SK-N-SH (cell line): Measurements from ENCODE around the gene MCM5. TPM values are rescaled to one million over a fixed set of nuclear protein-coding genes. Genes with fewer than 3 reads are reported as not detected.

ENCODE experiments used
- CTCF ChIA-PET: fragments of 300-600, 350-600 bp; formaldehyde crosslinking; extraction: SDS; loops from one replicate; lab custom pipeline; 2021; lab: Yijun Ruan, JAX
- POLR2A ChIA-PET: fragments of 350-600 bp; sonication (Branson Sonifier 250); formaldehyde crosslinking; extraction: SDS; loops from one replicate; lab custom pipeline; 2020; ENCODE audit warnings: antibody characterized with exemption, inconsistent platforms; lab: Yijun Ruan, JAX
- DNase-seq: peaks from one replicate; pipeline ENCODE4 v3.0.0; 2012
- H2AFZ ChIP-seq: fragments of 200-600 bp; sonication (generic); 2 replicates; pipeline ENCODE4 v1.8.1; 2016; ENCODE audit warnings: antibody characterized with exemption, mild to moderate bottlenecking, low read depth
- H3F3A ChIP-seq: fragments of 200-600 bp; sonication (generic); replicated peaks from 2 replicates; pipeline ENCODE3; 2016; ENCODE audit warnings: antibody characterized with exemption, mild to moderate bottlenecking; ENCODE audit not compliant: insufficient read depth
- H3K27ac ChIP-seq, 2 experiments: fragments of 200-500 bp in 1 of 2; fragments of 200-600 bp in 1 of 2; sonication (Bioruptor generic) in 1 of 2; sonication (generic), shearing (Covaris generic) in 1 of 2; 2 replicates each; pipeline versions ENCODE4 v1.5.1 to v1.6.1; 2014 to 2016; ENCODE audit warnings: low read depth in 2 of 2, inconsistent platforms in 1 of 2, low read length in 1 of 2, mild to moderate bottlenecking in 1 of 2, mixed read lengths in 1 of 2
- H3K27me3 ChIP-seq: fragments of 200-600 bp; sonication (generic), shearing (Covaris generic); 2 replicates; pipeline ENCODE4 v1.6.1; 2016; ENCODE audit warnings: mixed run types; ENCODE audit not compliant: insufficient read depth
- H3K36me3 ChIP-seq, 2 experiments: fragments of 200-500 bp in 1 of 2; fragments of 200-600 bp in 1 of 2; sonication (Bioruptor generic) in 1 of 2; sonication (generic) in 1 of 2; replicated peaks in 1 of 2; 2 replicates each; pipeline versions ENCODE3 to v1.5.1; 2014 to 2016; ENCODE audit warnings: low read length in 1 of 2, mild to moderate bottlenecking in 1 of 2; ENCODE audit not compliant: insufficient read depth in 2 of 2, control insufficient read depth in 1 of 2
- H3K4me1 ChIP-seq, 2 experiments: fragments of 200-500 bp in 1 of 2; fragments of 200-600 bp in 1 of 2; sonication (Bioruptor generic) in 1 of 2; sonication (generic), shearing (Covaris generic) in 1 of 2; 2 replicates each; pipeline versions ENCODE4 v1.5.1 to v1.6.1; 2014 to 2016; ENCODE audit warnings: low read depth in 1 of 2, low read length in 1 of 2, mixed run types in 1 of 2; ENCODE audit not compliant: insufficient read depth in 2 of 2, control insufficient read depth in 1 of 2
- H3K4me2 ChIP-seq: fragments of 200-600 bp; sonication (generic), shearing (Covaris generic); 2 replicates; pipeline ENCODE4 v1.6.1; 2017; ENCODE audit warnings: mixed run types
- H3K4me3 ChIP-seq, 2 experiments: fragments of 200-500 bp in 1 of 2; fragments of 200-600 bp in 1 of 2; sonication (Bioruptor generic) in 1 of 2; sonication (generic), shearing (Covaris generic) in 1 of 2; 2 replicates each; pipeline versions ENCODE4 v1.5.1 to v1.8.1; 2014 to 2016; ENCODE audit warnings: low read depth in 2 of 2, inconsistent platforms in 1 of 2, low read length in 1 of 2, mild to moderate bottlenecking in 1 of 2, mixed read lengths in 1 of 2, moderate library complexity in 1 of 2
- H3K79me2 ChIP-seq: fragments of 200-600 bp; sonication (generic); 2 replicates; pipeline ENCODE4 v1.8.1; 2017; ENCODE audit warnings: mild to moderate bottlenecking; ENCODE audit not compliant: insufficient read depth
- H3K9ac ChIP-seq: fragments of 200-600 bp; sonication (generic); 2 replicates; pipeline ENCODE4 v1.6.1; 2017; ENCODE audit warnings: mixed run types
- H3K9me2 ChIP-seq: fragments of 200-600 bp; sonication (generic); 2 replicates; pipeline ENCODE4 v1.6.1; 2017; ENCODE audit warnings: mixed run types
- H3K9me3 ChIP-seq: fragments of 200-600 bp; sonication (generic); 2 replicates; pipeline ENCODE4 v1.6.1; 2017; ENCODE audit warnings: mixed run types, mild to moderate bottlenecking, moderate library complexity
- H4K20me1 ChIP-seq: fragments of 200-600 bp; sonication (generic); 2 replicates; pipeline ENCODE4 v1.6.1; 2017; ENCODE audit warnings: mild to moderate bottlenecking, mixed run types; ENCODE audit not compliant: insufficient read depth
- CHD2 ChIP-seq: fragments of 150-350 bp; IDR thresholded peaks from 2 replicates; pipeline ENCODE4 v1.6.1; 2018; ENCODE audit warnings: low read length; ENCODE audit not compliant: partially characterized antibody
- EP300 ChIP-seq, 2 experiments: IDR thresholded peaks; 2 replicates each; pipeline versions ENCODE4 v1.4.0 to v1.6.1; 2012; ENCODE audit warnings: borderline replicate concordance in 1 of 2, low read depth in 1 of 2, low read length in 1 of 2
- EZH2phosphoT487 ChIP-seq: fragments of 200-600 bp; sonication (generic); IDR thresholded peaks from 2 replicates; pipeline ENCODE4 v1.6.1; 2017; ENCODE audit warnings: low read depth, mixed run types, mild to moderate bottlenecking, antibody characterized with exemption, moderate library complexity, borderline replicate concordance
- FOSL2 ChIP-seq: IDR thresholded peaks from 2 replicates; pipeline ENCODE4 v1.4.0; 2012; ENCODE audit warnings: low read depth, mild to moderate bottlenecking, moderate library complexity, borderline replicate concordance
- GATA2 ChIP-seq: sonication (generic); formaldehyde crosslinking; IDR thresholded peaks from 2 replicates; pipeline ENCODE4 v1.5.0; 2020; ENCODE audit warnings: mild to moderate bottlenecking, missing genetic modification reagents
- MEF2A ChIP-seq: IDR thresholded peaks from 2 replicates; pipeline ENCODE4 v1.4.0; 2012; ENCODE audit warnings: low read depth, borderline replicate concordance
- NFIC ChIP-seq: IDR thresholded peaks from 2 replicates; pipeline ENCODE4 v1.4.0; 2012; ENCODE audit warnings: borderline replicate concordance
- NRF1 ChIP-seq: IDR thresholded peaks from 2 replicates; pipeline ENCODE4 v1.6.1; 2012; ENCODE audit warnings: low read depth, mild to moderate bottlenecking, low read length
- RAD21 ChIP-seq: IDR thresholded peaks from 2 replicates; pipeline ENCODE4 v1.6.1; 2012; ENCODE audit warnings: mild to moderate bottlenecking, low read length
- RFX5 ChIP-seq: IDR thresholded peaks from 2 replicates; pipeline ENCODE4 v1.6.1; 2012; ENCODE audit warnings: mild to moderate bottlenecking, improper control_type of control experiment, low read length
- TCF12 ChIP-seq: IDR thresholded peaks from 2 replicates; pipeline ENCODE4 v1.4.0; 2012
- WGBS: methylation state at CpG from one replicate; pipeline ENCODE4 v1.1.6; 2017; ENCODE audit warnings: low lambda C conversion rate; 5-methylcytosine and 5-hydroxymethylcytosine counted together
- polyA plus RNA-seq, 3 experiments: library from polyadenylated mRNA; depleted of rRNA; stranded (reverse); fragments of >200 nt; gene quantifications; 2 replicates each; pipeline ENCODE4 v1.2.3, GENCODE V29; 2012
- TF ChIP-seq, protein P1 (sequence below): IDR thresholded peaks from 2 replicates; pipeline ENCODE4 v1.6.1; 2012; ENCODE audit warnings: mild to moderate bottlenecking, low read depth, low read length, moderate library complexity
- TF ChIP-seq, protein P2 (sequence below): fragments of 150-350 bp; IDR thresholded peaks from 2 replicates; pipeline ENCODE4 v1.6.1; 2016; ENCODE audit warnings: mild to moderate bottlenecking, low read depth, low read length
- TF ChIP-seq, protein P3 (sequence below): IDR thresholded peaks from 2 replicates; pipeline ENCODE4; 2012
- TF ChIP-seq, protein P4 (sequence below): IDR thresholded peaks from 2 replicates; pipeline ENCODE4 v1.4.0; 2012; ENCODE audit warnings: low read depth

Gene MCM5
- polyA plus RNA-seq, 1 of the 3 experiments (the other 2 are of a cell fraction): 42.9 TPM

DNA sequence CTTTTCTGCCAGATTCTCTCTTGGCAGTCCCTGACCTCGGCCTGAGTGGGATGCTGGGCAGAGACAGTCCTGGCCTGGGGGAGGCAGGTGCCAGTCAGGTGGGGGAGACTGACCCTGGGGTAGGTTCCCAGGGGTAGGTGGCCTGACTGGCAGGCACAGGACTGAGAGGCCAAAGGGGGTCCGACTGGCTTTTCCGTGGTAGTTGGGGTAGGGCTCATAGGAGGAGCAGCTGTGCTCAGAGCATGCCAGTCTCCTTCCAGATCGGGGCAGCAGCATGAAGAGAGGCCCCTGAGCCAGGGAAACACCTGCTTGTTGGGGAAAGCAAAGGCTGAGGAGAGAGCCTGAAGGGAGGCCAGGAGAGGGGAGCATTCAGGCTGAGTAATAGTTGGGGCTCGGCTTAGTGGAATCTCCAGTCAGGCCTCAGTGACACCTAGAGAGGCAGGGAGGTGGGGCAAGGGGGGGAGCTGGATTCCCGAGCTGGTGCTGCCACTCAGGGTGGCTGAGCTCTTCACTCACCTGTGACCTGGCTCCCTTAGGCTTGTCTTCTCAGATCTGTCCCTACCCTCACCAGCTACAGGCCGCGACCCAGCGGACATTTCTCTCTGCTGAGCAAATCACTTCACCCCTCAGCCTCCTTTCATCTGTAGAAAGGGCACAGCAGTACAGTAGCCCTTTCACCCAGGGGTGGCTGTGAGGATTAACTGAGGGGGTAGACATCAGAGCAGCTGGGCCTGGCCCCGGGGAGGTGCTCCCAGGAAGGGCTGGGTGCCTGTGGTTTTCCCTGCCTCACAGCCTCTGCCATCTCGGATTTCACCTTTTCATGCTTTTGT lies 26.2 kb downstream of the MCM5 start:
- Histone ChIP-seq H3K9me3 (no peaks in the 10 kb centered on the region), H3K27ac (peak overlapping the region in 1 of 2 experiments; percentile 3; a peak in 1 of 4 replicates), H3K9me2 (no peaks in the 10 kb centered on the region), H3K4me2 (no peak overlapping the region; the same call in 1 of the 2 replicates), H3K79me2 (no peaks in the 10 kb centered on the region), H3K27me3 (no peaks in the 10 kb centered on the region), H3K4me1 (peaks cover 0 to 3% of the 10 kb centered on the region in 2 experiments; a peak in 1 of 4 replicates), H3K4me3 (no peak overlapping the region), H2AFZ (no peak overlapping the region), H3F3A (no peaks in the 10 kb centered on the region), H4K20me1 (no peaks in the 10 kb centered on the region), H3K36me3 (peaks cover 0 to 24% of the 10 kb centered on the region in 2 experiments), H3K9ac (no peak overlapping the region)
- TF ChIP-seq, protein P1, sequence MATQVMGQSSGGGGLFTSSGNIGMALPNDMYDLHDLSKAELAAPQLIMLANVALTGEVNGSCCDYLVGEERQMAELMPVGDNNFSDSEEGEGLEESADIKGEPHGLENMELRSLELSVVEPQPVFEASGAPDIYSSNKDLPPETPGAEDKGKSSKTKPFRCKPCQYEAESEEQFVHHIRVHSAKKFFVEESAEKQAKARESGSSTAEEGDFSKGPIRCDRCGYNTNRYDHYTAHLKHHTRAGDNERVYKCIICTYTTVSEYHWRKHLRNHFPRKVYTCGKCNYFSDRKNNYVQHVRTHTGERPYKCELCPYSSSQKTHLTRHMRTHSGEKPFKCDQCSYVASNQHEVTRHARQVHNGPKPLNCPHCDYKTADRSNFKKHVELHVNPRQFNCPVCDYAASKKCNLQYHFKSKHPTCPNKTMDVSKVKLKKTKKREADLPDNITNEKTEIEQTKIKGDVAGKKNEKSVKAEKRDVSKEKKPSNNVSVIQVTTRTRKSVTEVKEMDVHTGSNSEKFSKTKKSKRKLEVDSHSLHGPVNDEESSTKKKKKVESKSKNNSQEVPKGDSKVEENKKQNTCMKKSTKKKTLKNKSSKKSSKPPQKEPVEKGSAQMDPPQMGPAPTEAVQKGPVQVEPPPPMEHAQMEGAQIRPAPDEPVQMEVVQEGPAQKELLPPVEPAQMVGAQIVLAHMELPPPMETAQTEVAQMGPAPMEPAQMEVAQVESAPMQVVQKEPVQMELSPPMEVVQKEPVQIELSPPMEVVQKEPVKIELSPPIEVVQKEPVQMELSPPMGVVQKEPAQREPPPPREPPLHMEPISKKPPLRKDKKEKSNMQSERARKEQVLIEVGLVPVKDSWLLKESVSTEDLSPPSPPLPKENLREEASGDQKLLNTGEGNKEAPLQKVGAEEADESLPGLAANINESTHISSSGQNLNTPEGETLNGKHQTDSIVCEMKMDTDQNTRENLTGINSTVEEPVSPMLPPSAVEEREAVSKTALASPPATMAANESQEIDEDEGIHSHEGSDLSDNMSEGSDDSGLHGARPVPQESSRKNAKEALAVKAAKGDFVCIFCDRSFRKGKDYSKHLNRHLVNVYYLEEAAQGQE: no peak
- no peak for TF ChIP-seq RFX5
- TF ChIP-seq, protein P2, sequence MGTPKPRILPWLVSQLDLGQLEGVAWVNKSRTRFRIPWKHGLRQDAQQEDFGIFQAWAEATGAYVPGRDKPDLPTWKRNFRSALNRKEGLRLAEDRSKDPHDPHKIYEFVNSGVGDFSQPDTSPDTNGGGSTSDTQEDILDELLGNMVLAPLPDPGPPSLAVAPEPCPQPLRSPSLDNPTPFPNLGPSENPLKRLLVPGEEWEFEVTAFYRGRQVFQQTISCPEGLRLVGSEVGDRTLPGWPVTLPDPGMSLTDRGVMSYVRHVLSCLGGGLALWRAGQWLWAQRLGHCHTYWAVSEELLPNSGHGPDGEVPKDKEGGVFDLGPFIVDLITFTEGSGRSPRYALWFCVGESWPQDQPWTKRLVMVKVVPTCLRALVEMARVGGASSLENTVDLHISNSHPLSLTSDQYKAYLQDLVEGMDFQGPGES: no peak
- no peak for TF ChIP-seq MEF2A
- TF ChIP-seq, protein P3, sequence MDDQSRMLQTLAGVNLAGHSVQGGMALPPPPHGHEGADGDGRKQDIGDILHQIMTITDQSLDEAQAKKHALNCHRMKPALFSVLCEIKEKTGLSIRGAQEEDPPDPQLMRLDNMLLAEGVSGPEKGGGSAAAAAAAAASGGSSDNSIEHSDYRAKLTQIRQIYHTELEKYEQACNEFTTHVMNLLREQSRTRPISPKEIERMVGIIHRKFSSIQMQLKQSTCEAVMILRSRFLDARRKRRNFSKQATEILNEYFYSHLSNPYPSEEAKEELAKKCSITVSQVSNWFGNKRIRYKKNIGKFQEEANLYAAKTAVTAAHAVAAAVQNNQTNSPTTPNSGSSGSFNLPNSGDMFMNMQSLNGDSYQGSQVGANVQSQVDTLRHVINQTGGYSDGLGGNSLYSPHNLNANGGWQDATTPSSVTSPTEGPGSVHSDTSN: no peak
- TF ChIP-seq GATA2: no peak
- TF ChIP-seq, protein P4, sequence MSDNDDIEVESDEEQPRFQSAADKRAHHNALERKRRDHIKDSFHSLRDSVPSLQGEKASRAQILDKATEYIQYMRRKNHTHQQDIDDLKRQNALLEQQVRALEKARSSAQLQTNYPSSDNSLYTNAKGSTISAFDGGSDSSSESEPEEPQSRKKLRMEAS: no peak
- TF ChIP-seq EZH2phosphoT487: no peak
- TF ChIP-seq NFIC: no peak
- TF ChIP-seq CHD2: no peak
- TF ChIP-seq TCF12: no peak
- no peak for TF ChIP-seq FOSL2
- no peak for TF ChIP-seq NRF1
- no peak for TF ChIP-seq RAD21
- TF ChIP-seq EP300 (IDR thresholded peaks at IDR 0.05; ENCODE audit: borderline replicate concordance in 1 of 2, low read depth in 1 of 2, low read length in 1 of 2): no peak
- POLR2A ChIA-PET: no interaction called here
- DNase-seq: no peak
- 83% methylated on average over 8 of the region's 11 CpGs for WGBS
- CTCF ChIA-PET: interaction anchor here (3.8 to 7.6 kb wide), 2 partner anchors 156 to 157 kb away, joined by 11 to 161 read pairs; no protein-coding TSS in a partner anchor
